B cell (primary cell): ENCODE results near the gene MAD1L1. TPM values are rescaled to one million over a fixed set of nuclear protein-coding genes. Genes with fewer than 3 reads are reported as not detected.

ENCODE experiments used
- ATAC-seq: fragments of 200-7000 bp; cut with Tn5 transposase; one replicate; pipeline ENCODE4 v1.10.0; 2021; ENCODE audit warnings: low read depth, mild to moderate bottlenecking, moderate number of reproducible peaks, moderate library complexity
- CTCF ChIA-PET: fragments of 350-600 bp; sonication (Branson Sonifier 250); formaldehyde crosslinking; loops from one replicate; lab custom pipeline; 2021; ENCODE audit warnings: antibody characterized with exemption, inconsistent platforms; lab: Charles Lee
- POLR2A ChIA-PET: fragments of 350-600 bp; sonication (Branson Sonifier 250); formaldehyde crosslinking; loops from one replicate; lab custom pipeline; 2021; ENCODE audit warnings: antibody characterized with exemption; lab: Charles Lee
- DNase-seq: peaks from one replicate; pipeline ENCODE4 v3.0.0; 2013
- H2AFZ ChIP-seq: 2 replicates; pipeline ENCODE4 v1.6.1; 2012; ENCODE audit warnings: mild to moderate bottlenecking, low read depth, low read length; ENCODE audit not compliant: insufficient read depth, poor library complexity, severe bottlenecking
- H3K27ac ChIP-seq, 2 donors: 1 replicate in 1 of 2; 2 replicates in 1 of 2; pipeline ENCODE4 v1.5.1; 2012 to 2013; ENCODE audit warnings: low read length in 2 of 2, mild to moderate bottlenecking in 2 of 2, moderate library complexity in 1 of 2
- H3K27me3 ChIP-seq, 4 experiments: fragments of 200-600 bp in 1 of 4; sonication (generic) in 1 of 4; replicated peaks in 1 of 4; 1 replicate in 2 of 4; 2 replicates in 2 of 4; pipeline versions ENCODE4 v1.6.1 to v1.7.0; 2013 to 2016; ENCODE audit warnings: low read length in 3 of 4, mild to moderate bottlenecking in 2 of 4, mixed read lengths in 1 of 4, moderate library complexity in 1 of 4; ENCODE audit not compliant: insufficient read depth in 4 of 4, control insufficient read depth in 3 of 4; ENCODE audit errors: control extremely low read depth in 1 of 4
- H3K36me3 ChIP-seq, 2 experiments: replicated peaks in 1 of 2; 1 replicate in 1 of 2; 2 replicates in 1 of 2; pipeline versions ENCODE4 v1.6.1 to v1.7.1; 2013; ENCODE audit warnings: low read length in 1 of 2; ENCODE audit not compliant: insufficient read depth in 2 of 2, control insufficient read depth in 1 of 2; ENCODE audit errors: control extremely low read depth in 1 of 2, extremely low read depth in 1 of 2
- H3K4me1 ChIP-seq, 2 donors: fragments of 200-600 bp in 1 of 2; sonication (generic) in 1 of 2; 1 replicate in 1 of 2; 2 replicates in 1 of 2; pipeline versions ENCODE4 v1.5.1 to v1.6.1; 2013 to 2017; ENCODE audit warnings: low read length in 2 of 2; ENCODE audit not compliant: control insufficient read depth in 2 of 2, insufficient read depth in 2 of 2
- H3K4me2 ChIP-seq: replicated peaks from 2 replicates; pipeline ENCODE3; 2012; ENCODE audit warnings: mild to moderate bottlenecking, low read depth, low read length; ENCODE audit not compliant: poor library complexity, severe bottlenecking
- H3K4me3 ChIP-seq, 5 experiments: fragments of 200-600 bp in 1 of 5; sonication (generic) in 1 of 5; 1 replicate in 3 of 5; 2 replicates in 2 of 5; pipeline versions ENCODE4 v1.5.1 to v1.7.0; 2011 to 2016; ENCODE audit warnings: low read length in 4 of 5, mild to moderate bottlenecking in 4 of 5, low read depth in 2 of 5, control low read depth in 1 of 5, moderate library complexity in 1 of 5; ENCODE audit not compliant: insufficient read depth in 1 of 5; ENCODE audit errors: control extremely low read depth in 1 of 5, extremely low read depth in 1 of 5
- H3K79me2 ChIP-seq: fragments of 200-600 bp; sonication (generic); one replicate; pipeline ENCODE4 v1.6.0; 2016; ENCODE audit warnings: low read length; ENCODE audit not compliant: control insufficient read depth, insufficient read depth
- H3K9ac ChIP-seq: fragments of 200-600 bp; sonication (generic); 2 replicates; pipeline ENCODE4 v1.6.1; 2017; ENCODE audit warnings: mild to moderate bottlenecking, low read length, moderate library complexity
- H3K9me3 ChIP-seq, 3 donors: one replicate each; pipeline versions ENCODE4 v1.6.1 to v1.7.1; 2013; ENCODE audit warnings: low read length in 2 of 3; ENCODE audit not compliant: control insufficient read depth in 2 of 3, insufficient read depth in 1 of 3; ENCODE audit errors: control extremely low read depth in 1 of 3
- H4K20me1 ChIP-seq: 2 replicates; pipeline ENCODE4 v1.6.0; 2012; ENCODE audit warnings: mild to moderate bottlenecking, low read length; ENCODE audit not compliant: insufficient read depth, control insufficient read depth, poor library complexity, severe bottlenecking
- H3K27ac Mint-ChIP-seq: one replicate; pipeline ENCODE4 v1.8.0; 2021; ENCODE audit warnings: mixed read lengths
- H3K27me3 Mint-ChIP-seq: one replicate; pipeline ENCODE4 v1.8.0; 2021; ENCODE audit warnings: mixed read lengths
- H3K4me1 Mint-ChIP-seq: one replicate; pipeline ENCODE4 v1.8.0; 2021; ENCODE audit warnings: mixed read lengths
- H3K4me3 Mint-ChIP-seq: one replicate; pipeline ENCODE4 v1.8.0; 2021; ENCODE audit warnings: mixed read lengths
- H3K9me3 Mint-ChIP-seq: one replicate; pipeline ENCODE4 v1.8.0; 2022; ENCODE audit warnings: mixed read lengths; ENCODE audit not compliant: insufficient read depth
- CTCF ChIP-seq: fragments of 200-600 bp; IDR thresholded peaks from one replicate; pipeline ENCODE4 v1.8.0; 2022; ENCODE audit warnings: antibody characterized with exemption, mild to moderate bottlenecking
- EZH2 ChIP-seq: IDR thresholded peaks from 2 replicates; pipeline ENCODE4 v1.6.1; 2012; ENCODE audit warnings: borderline replicate concordance, low read depth, mild to moderate bottlenecking, moderate library complexity, low read length; ENCODE audit not compliant: insufficient read depth, poor library complexity, severe bottlenecking
- WGBS: methylation state at CpG from one replicate; pipeline ENCODE4 v1.1.5; 2013; ENCODE audit warnings: missing lambda C conversion rate; ENCODE audit not compliant: insufficient coverage; 5-methylcytosine and 5-hydroxymethylcytosine counted together
- intact Hi-C: fragments of 100-400 bp; cut with micrococcal nuclease; formaldehyde crosslinking; loops from one replicate; pipeline ENCODE4 v1.10.0; 2022
- polyA plus RNA-seq: library from polyadenylated mRNA; depleted of rRNA; stranded (reverse); fragments of >200 nt; gene quantifications from 2 replicates; pipeline ENCODE4 v1.2.3, GENCODE V29; 2012
- total RNA-seq, 2 donors: library from RNA; stranded (reverse); fragments of 120-200 nt in 1 of 2; gene quantifications; 1 replicate in 1 of 2; 2 replicates in 1 of 2; pipeline versions ENCODE4 v1.2.3 to v1.2.4, GENCODE V29; 2013 to 2022

Gene MAD1L1
- total and polyA plus RNA-seq, 2 donors (not counting 1 experiment from before 2014, with no cell fraction given) = 86.7 to 110 TPM

- WGBS = 96% methylated on average over 40 of the region's 41 CpGs
- no peak overlapping the region for H3K9ac ChIP-seq
- Mint-ChIP-seq H3K4me1 (no peaks in the 10 kb centered on the region), H3K9me3 (no peaks in the 10 kb centered on the region), H3K27ac (no peak overlapping the region), H3K27me3 (no peaks in the 10 kb centered on the region), H3K4me3 (no peak overlapping the region)
- no peaks in the 10 kb centered on the region for H3K36me3 ChIP-seq
- no peak for DNase-seq
- TF ChIP-seq EZH2 = no peak
- no peak for TF ChIP-seq CTCF
- CTCF ChIA-PET = no interaction called here
- no peak overlapping the region for H3K4me2 ChIP-seq
- no peak overlapping the region for H3K27ac ChIP-seq
- H3K27me3 ChIP-seq = no peaks in the 10 kb centered on the region
- H3K4me3 ChIP-seq = no peak overlapping the region
- no peak for ATAC-seq
- no peak overlapping the region for H2AFZ ChIP-seq
- no peaks in the 10 kb centered on the region for H3K4me1 ChIP-seq
- intact Hi-C loops = no loop called here
- peaks cover 0 to 8% (median 0%) of the 10 kb centered on the region in 3 donors for H3K9me3 ChIP-seq
- H3K79me2 ChIP-seq = peaks cover 34% of the 10 kb centered on the region
- H4K20me1 ChIP-seq = peaks cover 69% of the 10 kb centered on the region
- POLR2A ChIA-PET = no interaction called here
Observed at GRCh38 chr7:1854866-1855724, 377.6 kb downstream of the MAD1L1 start.
